GM18873 (cell line): ENCODE data around the gene ATP9A.

Source experiments
- ATAC-seq: cut with Tn5 transposase; IDR thresholded peaks from one replicate; pipeline ENCODE4 v1.9.1; 2021; ENCODE audit warnings: mild to moderate bottlenecking, moderate library complexity, moderate number of reproducible peaks; ENCODE audit not compliant: unreplicated experiment, low FRiP score

Gene ATP9A

GRCh38 chr20:51610111-51610510, 158.1 kb downstream of the ATP9A start:
- no peak for ATAC-seq

DNA sequence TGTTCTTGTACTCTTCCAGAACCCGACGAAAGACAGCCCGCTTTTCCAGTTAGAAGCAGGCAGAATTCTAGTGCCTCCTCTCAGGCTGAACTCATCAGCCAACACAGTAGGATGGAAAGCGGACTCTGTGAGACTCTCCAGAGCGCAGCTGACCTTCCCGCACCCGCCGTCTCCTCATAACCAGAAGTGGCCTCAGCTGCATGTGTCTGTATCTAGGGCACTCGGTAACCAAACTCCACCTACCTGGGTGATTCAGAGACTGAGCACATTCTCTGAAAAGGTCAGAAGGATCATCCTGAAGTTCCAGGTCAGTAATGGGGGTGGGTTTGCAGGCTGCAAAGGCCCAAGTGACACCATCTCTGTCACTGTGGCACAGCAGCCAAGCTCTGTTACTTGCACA, 158.9 kb downstream of the ATP9A start:
- ATAC-seq = no peak

DNA sequence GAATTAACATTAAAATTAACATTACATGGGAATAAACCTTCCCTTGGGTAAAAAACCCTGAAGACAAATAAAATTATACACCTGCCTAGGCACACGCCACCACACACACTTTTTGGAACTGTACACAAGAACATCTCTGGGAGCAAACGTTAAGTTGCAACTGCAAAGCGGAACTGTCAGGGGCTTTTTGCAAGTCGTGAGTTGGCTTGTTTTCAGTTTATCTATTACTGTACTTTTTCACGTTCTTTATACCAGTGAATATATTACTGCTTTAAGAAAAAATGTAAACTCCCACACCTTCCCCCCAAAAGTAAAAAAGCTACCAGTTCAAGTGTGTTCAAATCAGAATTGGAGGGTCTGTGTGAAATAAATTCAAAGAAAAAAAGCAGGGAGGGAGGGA, 160.1 kb downstream of the ATP9A start:
- no peak for ATAC-seq

DNA sequence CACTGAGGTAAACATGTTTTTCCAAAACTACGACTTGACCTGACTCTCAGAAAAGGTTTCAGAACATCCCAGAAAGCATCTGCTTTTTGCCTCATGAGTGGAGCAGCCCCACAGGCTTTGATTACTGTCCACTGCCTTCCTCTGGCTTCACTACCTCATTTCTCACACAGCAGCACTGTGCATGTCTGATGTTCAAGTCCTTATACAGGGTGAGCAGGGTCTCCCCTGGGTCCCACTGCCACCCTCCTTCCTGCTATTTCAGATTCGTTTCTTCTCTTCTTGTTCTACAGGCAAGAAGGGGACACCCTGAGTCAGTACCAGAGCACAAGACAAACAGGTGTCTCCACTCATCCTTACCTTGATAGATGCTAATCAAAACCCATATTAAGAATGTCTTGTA, 161.0 kb downstream of the ATP9A start:
- no peak for ATAC-seq

GRCh38 chr20:51604851-51605250, 163.3 kb downstream of the ATP9A start:
- ATAC-seq = no peak

GRCh38 chr20:51602131-51602530, 166.1 kb downstream of the ATP9A start:
- ATAC-seq = no peak

DNA sequence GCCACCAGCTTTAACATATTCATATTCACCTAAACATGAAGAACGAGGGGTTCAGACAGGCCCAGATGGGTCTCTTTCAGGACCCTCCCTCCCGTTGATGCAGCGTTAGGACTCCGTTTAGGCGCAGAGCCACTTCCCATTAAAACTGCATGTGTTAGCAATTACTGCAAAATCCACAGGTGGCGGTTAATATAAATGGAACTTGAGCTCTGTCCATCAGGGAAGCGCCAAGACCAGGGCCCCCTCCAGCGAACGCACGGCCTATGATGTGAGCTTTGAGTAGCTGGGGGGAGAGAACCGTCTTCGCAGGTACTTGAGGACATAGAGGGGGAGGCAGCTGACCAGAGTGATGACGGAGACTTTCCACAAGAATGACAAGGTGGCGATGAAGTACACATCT, 167.2 kb downstream of the ATP9A start:
- no peak for ATAC-seq

GRCh38 chr20:51600016-51600420, 168.2 kb downstream of the ATP9A start:
- no peak for ATAC-seq

DNA sequence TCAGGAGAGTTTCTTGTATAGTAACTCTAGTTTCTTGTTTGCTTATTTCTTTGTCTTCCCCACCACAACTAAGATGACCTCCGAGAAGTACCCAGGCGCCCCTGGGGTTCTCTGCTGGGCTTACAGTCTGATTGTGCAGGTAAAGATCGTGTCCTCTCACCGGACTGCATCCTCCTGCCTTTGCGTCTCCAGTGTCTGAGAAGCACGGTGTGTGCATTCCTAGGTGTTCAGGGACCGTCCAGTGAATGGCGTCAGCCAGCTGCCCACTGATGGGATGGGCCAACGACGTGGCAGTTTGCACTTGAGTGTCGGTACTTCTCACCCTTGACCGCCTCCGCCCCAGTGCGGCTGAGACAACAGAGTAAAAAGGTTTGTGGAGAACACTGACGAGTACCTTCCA, 169.6 kb downstream of the ATP9A start:
- ATAC-seq = no peak

GRCh38 chr20:51597389-51598231, 170.6 kb downstream of the ATP9A start:
- ATAC-seq = no peak

GRCh38 chr20:51596668-51597388, 171.4 kb downstream of the ATP9A start:
- ATAC-seq = no peak

DNA sequence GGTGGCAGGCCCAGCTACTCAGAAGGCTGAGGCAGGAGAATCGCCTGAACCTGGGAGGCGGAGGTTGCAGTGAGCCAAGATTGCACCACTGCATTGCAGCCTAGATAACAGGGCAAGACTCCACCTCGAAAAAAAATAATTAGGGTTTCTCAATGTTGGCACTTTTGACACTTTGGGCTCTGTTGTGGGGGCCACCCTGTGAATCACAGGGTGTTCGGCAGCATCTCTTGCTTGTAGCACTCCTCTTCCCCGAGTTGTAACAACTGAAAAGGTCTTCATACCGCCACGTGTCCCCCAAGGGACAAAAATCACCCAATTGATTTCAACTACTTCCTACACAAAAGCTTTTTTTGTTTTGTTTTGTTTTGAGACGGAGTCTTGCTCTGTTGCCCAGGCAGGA, 172.4 kb downstream of the ATP9A start:
- ATAC-seq = no peak

DNA sequence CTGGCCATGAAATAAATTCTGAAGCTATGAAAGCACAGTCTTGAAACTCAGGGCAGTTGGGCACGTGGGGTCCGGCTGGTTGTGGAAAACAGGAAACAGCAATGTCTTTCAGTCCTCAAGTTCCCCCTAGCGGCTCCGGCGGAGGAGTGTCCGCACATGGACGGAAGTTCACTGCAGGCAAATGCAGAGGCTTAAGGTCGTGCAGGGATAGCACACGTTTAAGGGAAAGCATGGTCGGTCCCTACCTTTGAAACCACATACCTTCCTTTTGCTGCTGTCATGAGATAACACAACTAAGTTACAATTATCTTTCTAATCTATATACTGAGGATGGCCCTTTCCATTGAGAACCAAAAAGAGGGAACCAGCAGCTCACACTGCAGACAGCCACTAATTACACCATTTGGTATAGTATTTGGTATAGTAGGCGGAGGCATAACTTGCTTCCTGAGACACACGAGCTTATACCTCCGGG, 173.1 kb downstream of the ATP9A start:
- peak; percentile 71 for ATAC-seq

DNA sequence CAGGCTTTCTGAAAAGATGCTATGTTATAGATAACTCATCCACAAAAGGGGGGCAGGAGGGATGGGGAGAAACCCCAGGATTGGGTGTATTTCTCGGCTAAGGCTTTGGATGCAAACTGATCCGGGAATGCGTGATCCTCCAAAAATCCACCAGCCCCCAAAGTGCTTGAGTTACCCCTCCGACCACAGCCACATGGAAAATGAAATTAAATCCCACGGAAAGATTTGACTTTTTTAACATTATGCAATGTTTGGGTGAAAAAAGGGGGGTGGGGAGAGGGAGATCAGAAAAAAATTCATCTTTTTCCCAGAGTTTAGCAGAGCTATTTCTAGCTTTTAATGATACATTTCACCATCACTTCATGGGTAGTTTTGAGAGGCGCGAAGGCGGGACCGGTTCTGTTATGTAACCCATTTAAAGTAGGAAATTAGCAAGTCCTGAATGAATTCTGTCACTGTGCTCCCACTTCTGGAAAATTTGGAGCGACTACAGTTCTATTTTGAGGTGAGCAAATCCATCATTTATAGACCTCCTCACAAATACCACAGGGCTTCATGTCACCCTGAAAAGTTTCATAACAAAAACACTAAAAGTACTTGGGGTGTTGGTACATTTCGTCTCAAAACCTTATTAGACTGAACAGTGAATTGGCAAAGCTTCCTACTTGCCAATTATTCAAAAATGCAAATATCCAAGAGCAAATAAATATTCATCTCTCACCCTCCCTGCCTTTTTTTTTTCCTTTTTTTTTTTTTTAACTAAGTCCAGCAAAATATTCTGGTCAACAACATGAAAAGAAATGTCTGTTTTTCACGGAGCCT, 173.7 kb downstream of the ATP9A start:
- ATAC-seq = no peak

DNA sequence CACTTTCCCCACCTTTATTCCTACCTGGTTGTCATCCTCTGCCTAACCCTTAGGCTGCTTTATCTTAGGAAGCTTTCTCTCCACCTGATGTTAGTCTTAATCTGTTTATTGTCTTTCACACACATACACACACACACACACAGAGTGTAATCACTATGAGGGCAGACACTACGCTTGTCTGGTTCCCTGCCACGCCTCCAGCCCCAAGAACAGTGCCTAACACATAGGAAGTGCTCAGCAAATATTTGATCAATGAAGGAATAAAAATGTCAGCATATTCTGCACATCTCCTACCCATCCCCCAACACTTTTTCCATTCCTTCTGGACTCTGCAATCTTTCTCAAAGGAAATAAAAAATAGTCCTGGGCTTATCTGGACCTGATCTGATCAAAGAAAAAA, 174.6 kb downstream of the ATP9A start:
- no peak for ATAC-seq

GRCh38 chr20:51592564-51592963, 175.6 kb downstream of the ATP9A start:
- ATAC-seq = no peak

- ATAC-seq = no peak
These were observed 176.3 kb downstream of the ATP9A start for GRCh38 chr20:51591871-51592270.

DNA sequence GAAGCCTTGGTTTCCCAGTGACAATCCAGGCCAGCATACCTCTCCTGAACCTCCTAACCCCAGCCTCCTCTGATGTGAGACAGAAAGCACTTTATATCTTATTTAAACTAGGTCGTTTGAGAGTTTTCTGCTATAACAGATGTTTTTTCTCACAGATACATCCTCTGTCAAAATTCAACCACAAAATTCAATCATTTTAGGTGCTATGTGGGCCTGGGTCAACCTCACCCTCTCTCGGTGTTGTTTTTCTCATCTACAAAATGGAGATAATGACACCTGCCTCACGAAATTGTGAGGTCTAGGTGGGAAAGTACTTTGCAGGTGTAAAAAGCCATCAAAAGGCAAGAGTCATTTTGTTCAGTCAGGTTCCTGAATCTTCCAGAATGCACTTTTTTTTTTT, 179.4 kb downstream of the ATP9A start:
- no peak for ATAC-seq

- ATAC-seq = no peak
These were observed 181.0 kb downstream of the ATP9A start for GRCh38 chr20:51587145-51587544.

- ATAC-seq = no peak
These were observed 182.2 kb downstream of the ATP9A start for GRCh38 chr20:51586005-51586440.

- ATAC-seq = no peak
These were observed 183.0 kb downstream of the ATP9A start for GRCh38 chr20:51585148-51585547.
